A673 (cell line): ENCODE data around the gene HBEGF.

Experiments used
- CTCF ChIP-seq: fragments of 300-800, 200-600 bp; sonication (generic); conservative IDR thresholded peaks from 2 replicates; pipeline ENCODE4 v1.5.1; 2017; ENCODE audit warnings: low read depth, mild to moderate bottlenecking, antibody characterized with exemption, low read length, moderate library complexity, mixed read lengths
- EZH2 ChIP-seq: fragments of 200-600 bp; sonication (generic); IDR thresholded peaks from 2 replicates; pipeline ENCODE4 v1.6.1; 2017; ENCODE audit warnings: borderline replicate concordance, low read depth, mild to moderate bottlenecking, mixed read lengths, antibody characterized with exemption, low read length; ENCODE audit not compliant: poor library complexity, severe bottlenecking

- TF ChIP-seq CTCF (no peak), EZH2 (no peak)
Observed at GRCh38 chr5:140363631-140364471, 17.4 kb upstream of the HBEGF start.
